Stimulated activated CD4-positive, alpha-beta T cell treated with anti-CD3 and anti-CD28 coated beads, Interleukin-15, amount 100 ng/mL, for 48 hours (primary cell): ENCODE results near the gene UBE2R2.

ENCODE experiments used
- DNase-seq, 2 donors: peaks; one replicate each; pipeline ENCODE4 v3.0.0-alpha.2; 2020; ENCODE audit warnings: low read depth in 2 of 2

The UBE2R2 gene

DNA sequence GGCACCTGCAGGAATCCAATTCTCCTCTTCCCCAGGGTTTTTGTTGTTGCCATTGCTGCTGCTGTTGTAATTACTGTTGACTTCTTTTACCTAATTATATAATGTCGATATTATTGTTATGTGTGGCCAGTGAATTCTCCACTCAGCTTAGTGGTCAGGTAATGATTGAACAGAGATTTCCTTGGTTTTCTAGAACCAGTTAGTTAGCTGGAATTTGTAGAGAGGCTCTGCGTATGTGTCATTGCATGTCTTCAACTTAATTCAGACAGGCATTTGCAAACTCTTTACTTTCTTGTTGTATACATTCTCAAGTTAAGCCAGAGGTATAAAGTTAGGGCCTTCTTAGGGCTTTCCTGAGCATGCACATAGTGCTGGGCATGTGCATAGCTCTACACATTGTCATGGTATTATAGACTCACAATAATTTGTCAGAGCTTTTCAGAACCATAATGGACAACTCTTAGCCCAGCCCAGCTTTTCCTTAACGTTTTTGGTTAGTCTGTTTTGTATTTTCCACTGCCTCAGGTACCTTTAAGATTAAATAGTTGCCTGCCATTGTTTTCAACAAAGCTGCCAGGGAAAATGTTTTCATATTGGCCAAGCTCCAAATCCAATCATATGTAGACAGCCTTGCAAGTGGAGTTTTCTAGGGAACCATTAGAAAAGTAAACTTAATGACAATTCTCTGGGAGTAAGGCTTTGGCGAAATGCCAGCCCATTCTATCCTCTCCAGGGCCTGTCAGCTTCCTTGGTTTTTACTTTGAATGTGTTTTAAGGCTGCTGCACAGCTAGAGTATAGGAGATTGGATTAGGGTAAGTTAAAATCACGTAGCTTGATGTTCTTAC, 68.1 kb downstream of the UBE2R2 start:
- no peak for DNase-seq

DNA sequence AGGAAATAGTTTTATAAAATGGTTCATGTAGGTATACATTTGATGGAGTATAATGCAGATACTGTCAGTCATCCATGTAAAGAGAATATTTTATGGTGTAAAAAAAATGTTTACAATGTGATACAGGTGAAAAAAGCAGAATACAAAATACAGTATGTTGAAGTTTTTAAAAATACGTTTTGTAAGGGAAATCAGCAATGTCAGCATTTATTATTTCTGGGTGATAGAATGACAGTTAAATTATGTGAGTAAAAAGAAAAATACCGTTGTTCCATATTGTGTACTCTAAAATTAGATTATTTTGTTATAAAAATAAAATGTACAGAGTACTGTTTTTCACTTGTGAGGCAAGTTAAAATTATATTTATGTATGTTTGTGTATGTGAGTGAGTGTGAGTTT, 69.0 kb downstream of the UBE2R2 start:
- DNase-seq: no peak

DNA sequence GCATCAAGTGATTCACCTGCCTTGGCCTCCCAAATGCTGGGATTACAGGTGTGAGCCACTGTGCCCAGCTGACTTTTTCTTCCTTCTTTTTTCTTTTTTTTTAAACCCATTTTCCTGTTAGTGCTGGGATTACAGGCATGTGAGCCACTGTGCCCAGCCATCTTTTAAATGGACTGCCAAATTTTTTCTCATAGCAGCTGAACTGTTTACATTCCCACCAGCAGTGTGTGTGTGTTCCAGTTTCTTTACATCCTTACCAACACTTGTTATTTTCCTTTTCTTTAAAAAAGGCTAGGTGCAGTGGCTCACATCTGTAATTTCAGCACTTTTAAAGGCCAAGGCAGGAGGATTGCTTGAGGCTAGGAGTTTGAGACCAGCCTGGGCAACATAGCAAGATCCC, 76.9 kb downstream of the UBE2R2 start:
- no peak for DNase-seq

DNA sequence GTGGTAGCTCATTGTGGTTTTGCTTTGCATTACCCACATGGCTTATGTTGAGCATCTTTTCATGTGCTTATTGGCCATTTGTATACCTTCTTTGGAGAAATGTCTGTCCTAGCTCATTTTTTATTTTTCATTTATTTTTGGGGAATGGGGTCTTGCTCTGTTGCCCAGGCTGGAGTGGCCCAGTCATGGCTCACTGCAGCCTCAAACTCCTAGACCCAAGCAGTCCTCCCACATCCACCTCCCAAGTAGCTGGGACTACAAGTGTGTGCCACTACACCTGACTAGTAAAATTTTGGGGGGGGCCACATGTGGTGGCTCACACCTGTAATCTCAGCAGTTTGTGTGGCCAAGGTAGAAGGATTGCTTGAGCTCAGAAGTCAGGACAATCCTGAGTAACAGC, 77.4 kb downstream of the UBE2R2 start:
- no peak for DNase-seq

GRCh38 chr9:33903157-33903780, 86.3 kb downstream of the UBE2R2 start:
- DNase-seq: no peak

- no peak for DNase-seq
Measured at GRCh38 chr9:33905137-33905536, 88.2 kb downstream of the UBE2R2 start.

DNA sequence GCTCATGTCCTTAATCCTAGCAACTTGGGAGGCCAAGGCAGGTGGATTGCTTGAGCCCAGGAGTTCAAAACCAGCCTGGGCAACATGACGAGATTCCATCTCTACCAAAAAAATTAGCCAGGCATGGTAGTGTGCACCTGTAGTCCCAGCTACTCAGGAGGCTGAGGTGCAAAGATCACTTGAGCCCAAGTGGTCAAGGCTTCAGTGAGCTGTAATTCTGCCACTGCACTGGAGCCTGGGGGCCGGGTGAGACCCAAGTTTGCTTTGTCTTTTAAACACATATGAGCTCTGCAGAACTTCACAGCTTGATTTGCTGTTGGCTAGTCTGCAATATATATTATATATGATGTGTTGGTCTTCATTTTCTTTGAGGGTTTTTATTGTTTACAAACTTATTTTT, 89.8 kb downstream of the UBE2R2 start:
- DNase-seq: no peak

DNA sequence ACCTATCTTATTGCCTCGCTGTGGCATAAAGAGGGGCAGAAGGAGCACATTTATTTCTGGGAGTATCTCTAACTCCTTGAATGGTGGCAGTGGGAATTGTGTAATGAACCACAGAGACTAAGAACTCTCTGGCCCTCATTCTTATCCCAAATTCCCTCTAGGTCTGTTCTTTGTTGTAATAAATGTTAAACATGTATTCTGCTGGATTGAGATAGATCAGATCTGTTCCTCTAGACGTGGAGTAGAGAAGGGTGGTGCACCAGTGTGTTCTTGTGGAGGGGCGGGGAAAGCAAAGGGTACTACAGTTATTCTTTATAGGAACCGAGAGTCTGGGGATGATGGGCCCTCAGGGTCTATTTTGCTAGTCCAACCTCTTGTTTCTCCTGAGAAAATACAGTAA, 90.4 kb downstream of the UBE2R2 start:
- DNase-seq: no peak

- no peak for DNase-seq
Measured at GRCh38 chr9:33908114-33908513, 91.2 kb downstream of the UBE2R2 start.

GRCh38 chr9:33908749-33909148, 91.8 kb downstream of the UBE2R2 start:
- DNase-seq: no peak

DNA sequence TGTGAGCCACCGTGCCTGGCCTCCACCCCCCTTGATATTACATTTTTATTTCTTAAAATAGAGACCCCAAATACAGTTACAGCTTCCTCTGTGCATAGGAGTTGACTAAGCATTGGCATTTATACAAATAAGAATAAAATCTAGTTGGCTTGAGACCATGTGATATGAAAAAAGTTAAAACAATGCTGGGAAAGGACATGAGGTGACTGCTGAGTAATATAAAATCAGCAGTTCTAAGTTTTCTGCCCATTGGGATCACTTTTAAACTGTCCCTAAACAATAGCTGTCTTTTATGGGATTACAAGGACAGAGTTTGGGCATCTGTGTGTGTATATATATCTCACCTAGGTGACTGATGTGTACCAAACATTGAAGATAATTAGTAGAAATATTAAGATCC, 96.6 kb downstream of the UBE2R2 start:
- DNase-seq: no peak

GRCh38 chr9:33914887-33915628, 98.1 kb downstream of the UBE2R2 start:
- DNase-seq: no peak

DNA sequence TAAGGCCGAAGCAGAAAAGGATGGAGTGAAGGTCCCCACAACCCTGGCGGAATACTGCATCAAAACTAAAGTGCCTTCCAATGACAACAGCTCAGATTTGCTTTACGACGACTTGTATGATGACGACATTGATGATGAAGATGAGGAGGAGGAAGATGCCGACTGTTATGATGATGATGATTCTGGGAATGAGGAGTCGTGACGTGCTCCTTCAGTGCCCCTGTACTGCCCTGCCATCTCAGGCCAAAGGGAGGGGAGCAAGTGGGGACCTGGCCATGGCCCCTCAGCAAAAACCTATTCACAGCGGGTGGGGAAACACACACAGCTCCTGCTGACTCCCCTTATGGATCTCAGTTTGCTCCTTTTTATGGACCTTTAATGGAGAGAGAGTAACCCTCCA, 100.1 kb downstream of the UBE2R2 start:
- no peak for DNase-seq

GRCh38 chr9:33919276-33919897, 102.4 kb downstream of the UBE2R2 start:
- no peak for DNase-seq

GRCh38 chr9:33921967-33922895, 105.3 kb downstream of the UBE2R2 start:
- no peak for DNase-seq

DNA sequence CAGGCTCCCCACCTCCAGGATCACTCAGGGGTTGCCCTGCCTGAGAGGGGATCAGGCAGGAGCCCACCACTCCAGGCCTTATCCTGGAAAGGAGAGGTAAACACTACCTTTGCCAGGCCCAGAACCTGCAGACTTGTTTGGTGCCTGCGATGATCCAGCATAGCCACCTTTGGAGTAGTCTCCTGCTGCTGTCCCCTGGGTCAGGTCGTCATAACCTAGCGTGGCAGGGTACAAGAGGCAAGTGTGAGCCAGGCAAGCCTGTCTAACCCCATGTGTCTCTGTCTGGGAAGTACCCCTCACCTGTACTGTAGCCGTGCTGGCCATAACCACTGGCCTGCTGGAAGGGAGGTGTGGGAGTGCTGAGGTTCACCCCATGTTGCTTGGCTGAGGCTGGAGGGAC, 106.1 kb downstream of the UBE2R2 start:
- no peak for DNase-seq

DNA sequence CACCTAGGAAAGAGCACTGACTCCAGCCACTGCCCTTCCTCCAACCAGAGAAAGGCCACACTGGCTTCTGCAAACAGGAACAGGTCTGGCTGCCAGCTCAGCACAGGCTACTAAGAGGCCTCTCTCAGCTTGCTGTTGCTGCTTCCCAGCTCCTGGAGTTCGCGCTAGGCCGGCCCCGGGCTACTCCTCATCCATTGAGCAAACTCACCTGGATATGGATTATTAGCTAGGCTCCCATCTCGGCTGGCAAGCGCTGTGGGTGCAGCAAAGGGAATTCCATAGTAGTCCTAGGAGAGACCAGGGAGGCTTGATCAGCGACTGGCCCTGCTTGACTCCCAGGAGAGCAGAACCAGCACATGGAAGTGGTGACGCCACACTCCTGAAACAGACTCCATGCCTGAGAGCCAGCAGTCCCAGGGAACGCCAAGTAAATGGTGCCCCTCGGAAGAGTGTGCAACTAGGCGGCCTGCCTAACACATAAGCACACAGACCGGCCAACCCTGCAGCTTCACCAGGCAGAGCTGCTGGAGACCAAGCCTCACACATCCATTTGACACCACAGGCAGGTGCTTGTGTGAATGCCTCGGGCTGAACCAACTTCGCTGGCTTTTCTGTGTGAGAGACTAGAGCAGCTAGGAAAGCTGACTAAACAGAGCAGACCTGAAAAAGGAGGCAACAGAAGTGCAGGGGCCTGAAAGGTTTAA, 107.2 kb downstream of the UBE2R2 start:
- no peak for DNase-seq

DNA sequence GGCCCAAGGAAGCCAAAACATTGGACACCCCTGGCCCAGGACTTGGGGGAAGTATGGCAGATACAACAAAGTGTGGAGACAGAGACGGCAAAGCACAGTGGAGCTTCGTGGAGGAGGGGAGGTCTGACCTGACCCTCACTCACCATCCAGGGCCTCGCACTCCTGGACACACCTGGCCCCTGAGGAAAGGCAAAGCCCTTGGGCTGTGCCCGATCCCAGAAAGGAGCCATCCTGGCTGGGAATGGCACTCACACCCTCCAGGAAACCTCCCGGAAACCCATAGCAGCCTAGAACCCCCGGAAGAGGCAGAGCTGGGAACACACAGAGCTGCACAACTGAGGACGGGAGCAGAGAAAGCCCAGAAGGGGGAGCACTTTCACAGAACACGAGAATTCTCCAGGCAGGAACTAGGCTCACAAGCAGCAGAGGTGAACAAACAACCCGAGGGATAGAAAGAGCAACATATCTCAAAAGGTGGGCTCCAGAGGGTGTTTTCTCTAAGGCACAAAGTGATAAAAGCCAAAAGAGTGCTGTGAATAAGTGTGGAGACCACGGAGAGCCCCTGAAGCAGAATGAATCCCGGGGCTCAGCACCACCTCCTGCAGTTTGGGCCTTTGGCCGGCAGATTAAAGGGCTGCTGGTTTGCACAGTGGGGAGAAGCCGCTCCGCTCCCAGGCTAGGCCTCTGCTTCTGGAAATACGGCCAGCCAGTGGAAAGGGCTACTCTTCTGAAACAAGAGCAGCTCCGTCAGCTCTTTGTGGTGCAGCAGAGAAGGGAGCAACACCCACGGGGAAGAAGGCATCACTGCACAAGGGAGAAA, 108.2 kb downstream of the UBE2R2 start:
- no peak for DNase-seq

DNA sequence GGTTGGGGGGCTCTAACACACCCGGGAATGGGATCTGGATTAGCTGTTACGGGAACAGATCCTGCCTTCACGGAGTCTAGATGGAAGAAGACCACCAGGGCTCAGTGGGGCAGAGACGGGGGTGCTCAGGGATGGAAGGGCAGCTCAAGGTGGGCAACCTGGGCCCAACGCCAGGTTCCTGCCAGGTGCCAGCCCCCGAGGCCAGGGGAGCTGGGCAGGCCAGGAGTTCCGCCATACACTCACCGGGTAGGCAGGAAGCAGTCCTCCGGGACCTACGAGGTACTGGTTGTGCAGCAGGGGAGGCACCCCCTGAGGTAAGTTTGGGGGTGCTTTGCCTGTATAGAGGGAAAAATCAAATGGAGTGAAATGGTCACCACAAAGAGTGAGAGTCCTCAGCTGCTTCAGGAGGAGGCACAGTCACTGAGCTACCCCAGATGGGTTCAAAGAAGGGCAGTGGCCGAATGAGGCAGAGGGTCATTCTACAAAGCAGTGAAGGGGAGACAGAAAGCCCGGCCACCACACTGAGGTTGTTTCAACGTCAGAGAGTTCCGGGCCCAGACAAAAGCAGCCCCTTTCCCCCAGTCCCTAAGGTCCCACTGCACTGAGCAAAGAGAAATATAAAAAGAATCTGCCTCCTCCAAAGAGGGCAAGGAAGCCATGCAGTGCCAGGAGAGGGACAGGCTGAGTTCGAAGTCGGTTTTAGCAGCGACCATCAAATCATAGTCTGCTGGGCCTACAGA, 110.0 kb downstream of the UBE2R2 start:
- no peak for DNase-seq
